Measurements from ENCODE around the gene PGBD5.

DNA sequence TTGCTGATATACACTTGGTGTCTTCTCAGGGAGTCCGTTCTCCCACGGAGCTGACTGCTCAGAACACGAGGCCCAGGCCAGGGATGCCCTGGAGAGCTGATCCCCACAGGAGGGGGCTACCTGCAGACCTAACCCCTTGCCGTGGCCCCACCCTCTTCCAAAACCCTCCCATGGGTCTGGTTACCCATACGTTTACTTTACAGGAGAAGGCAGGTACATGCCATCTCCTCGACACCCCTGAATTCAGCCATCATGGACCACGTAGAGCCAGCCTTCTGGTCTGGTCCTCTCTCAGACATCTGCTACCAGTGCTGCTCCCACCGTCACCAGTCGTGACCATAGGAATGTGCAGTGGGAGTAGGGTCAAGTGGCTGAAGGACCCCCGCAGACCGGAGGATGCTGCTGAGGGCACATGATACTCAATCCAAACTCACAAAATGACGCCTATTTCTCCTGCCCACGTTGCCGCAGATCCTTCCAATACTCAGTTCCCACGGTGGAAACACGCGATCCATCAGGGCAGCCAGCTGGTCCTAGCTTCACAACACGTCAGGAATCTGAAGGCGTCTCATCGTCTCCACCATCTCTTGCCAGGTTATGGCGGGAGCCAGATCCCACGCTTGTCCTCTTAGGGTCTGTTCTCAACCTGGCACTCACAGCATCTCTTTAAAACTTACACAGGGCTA lies 26.7 kb downstream of the PGBD5 start:
- TF ChIP-seq, protein P1, sequence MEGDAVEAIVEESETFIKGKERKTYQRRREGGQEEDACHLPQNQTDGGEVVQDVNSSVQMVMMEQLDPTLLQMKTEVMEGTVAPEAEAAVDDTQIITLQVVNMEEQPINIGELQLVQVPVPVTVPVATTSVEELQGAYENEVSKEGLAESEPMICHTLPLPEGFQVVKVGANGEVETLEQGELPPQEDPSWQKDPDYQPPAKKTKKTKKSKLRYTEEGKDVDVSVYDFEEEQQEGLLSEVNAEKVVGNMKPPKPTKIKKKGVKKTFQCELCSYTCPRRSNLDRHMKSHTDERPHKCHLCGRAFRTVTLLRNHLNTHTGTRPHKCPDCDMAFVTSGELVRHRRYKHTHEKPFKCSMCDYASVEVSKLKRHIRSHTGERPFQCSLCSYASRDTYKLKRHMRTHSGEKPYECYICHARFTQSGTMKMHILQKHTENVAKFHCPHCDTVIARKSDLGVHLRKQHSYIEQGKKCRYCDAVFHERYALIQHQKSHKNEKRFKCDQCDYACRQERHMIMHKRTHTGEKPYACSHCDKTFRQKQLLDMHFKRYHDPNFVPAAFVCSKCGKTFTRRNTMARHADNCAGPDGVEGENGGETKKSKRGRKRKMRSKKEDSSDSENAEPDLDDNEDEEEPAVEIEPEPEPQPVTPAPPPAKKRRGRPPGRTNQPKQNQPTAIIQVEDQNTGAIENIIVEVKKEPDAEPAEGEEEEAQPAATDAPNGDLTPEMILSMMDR (IDR thresholded peaks at IDR 0.05; ENCODE audit: low read depth, low read length), result no peak
- no peak for TF ChIP-seq EZH2phosphoT487 (IDR thresholded peaks at IDR 0.05; ENCODE audit: low read depth)
